Testis (tissue), 2 donors: ENCODE data around the gene TMED8.

Experiments
- POLR2A ChIP-seq: fragments of 450-650 bp; IDR thresholded peaks from one replicate; pipeline ENCODE4 v1.6.1; 2017; ENCODE audit warnings: antibody characterized with exemption, mild to moderate bottlenecking, moderate library complexity
- TF ChIP-seq, protein P1 (sequence below), 3 experiments: fragments of 450-650 bp in 2 of 3; fragments of 200-600 bp in 1 of 3; sonication (generic) in 1 of 3; IDR thresholded peaks; one replicate each; pipeline ENCODE4 v1.5.1; 2016 to 2019; ENCODE audit warnings: antibody characterized with exemption in 3 of 3, mild to moderate bottlenecking in 2 of 3, moderate library complexity in 1 of 3

DNA sequence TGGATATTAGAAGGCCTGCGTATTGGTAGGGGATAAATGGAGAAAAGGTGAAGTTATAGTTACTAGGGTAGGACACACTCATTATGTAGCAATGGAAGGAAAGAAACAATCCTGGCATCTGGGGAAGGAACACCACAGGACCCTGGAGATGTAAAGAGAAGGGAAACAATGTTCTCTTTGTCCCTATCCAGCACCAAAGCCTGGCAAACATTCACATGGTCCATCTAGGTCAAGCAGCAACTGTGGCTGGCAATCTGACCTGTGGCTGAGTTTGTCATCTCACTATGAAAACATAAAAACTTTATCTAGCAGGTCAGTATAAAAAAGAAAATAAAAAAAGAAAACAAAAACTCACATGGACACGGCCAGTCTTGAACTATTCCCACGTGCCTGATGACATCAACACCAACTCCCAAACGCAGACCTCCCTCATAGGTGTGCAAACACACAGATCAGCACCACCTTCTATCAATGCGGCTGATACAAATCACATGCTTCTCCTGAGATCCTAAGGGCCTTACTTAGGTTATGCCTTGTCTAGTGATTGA lies 58.8 kb downstream of the TMED8 start:
- TF ChIP-seq, protein P1, sequence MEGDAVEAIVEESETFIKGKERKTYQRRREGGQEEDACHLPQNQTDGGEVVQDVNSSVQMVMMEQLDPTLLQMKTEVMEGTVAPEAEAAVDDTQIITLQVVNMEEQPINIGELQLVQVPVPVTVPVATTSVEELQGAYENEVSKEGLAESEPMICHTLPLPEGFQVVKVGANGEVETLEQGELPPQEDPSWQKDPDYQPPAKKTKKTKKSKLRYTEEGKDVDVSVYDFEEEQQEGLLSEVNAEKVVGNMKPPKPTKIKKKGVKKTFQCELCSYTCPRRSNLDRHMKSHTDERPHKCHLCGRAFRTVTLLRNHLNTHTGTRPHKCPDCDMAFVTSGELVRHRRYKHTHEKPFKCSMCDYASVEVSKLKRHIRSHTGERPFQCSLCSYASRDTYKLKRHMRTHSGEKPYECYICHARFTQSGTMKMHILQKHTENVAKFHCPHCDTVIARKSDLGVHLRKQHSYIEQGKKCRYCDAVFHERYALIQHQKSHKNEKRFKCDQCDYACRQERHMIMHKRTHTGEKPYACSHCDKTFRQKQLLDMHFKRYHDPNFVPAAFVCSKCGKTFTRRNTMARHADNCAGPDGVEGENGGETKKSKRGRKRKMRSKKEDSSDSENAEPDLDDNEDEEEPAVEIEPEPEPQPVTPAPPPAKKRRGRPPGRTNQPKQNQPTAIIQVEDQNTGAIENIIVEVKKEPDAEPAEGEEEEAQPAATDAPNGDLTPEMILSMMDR (IDR thresholded peaks at IDR 0.05): no peak
- TF ChIP-seq POLR2A: no peak
